Raji (cell line): ENCODE results near the gene HEATR5B.

Source experiments
- POLR2A ChIP-seq: IDR thresholded peaks from 2 replicates; pipeline ENCODE4 v1.6.1; 2011; ENCODE audit warnings: low read depth, low read length, control low read depth; ENCODE audit not compliant: insufficient read depth

The HEATR5B gene

GRCh38 chr2:37020212-37020886, 63.8 kb downstream of the HEATR5B start:
- TF ChIP-seq POLR2A: no peak

GRCh38 chr2:37013315-37013641, 70.9 kb downstream of the HEATR5B start:
- TF ChIP-seq POLR2A: no peak

GRCh38 chr2:37011130-37011529, 73.0 kb downstream of the HEATR5B start:
- TF ChIP-seq POLR2A: no peak

- TF ChIP-seq POLR2A: no peak
Observed at GRCh38 chr2:37005118-37005868, 78.9 kb downstream of the HEATR5B start.

- TF ChIP-seq POLR2A: no peak
Observed at GRCh38 chr2:37000988-37001556, 83.1 kb downstream of the HEATR5B start.

- TF ChIP-seq POLR2A: no peak
Observed at GRCh38 chr2:37000318-37000717, 83.9 kb downstream of the HEATR5B start.

GRCh38 chr2:36993841-36994620, 90.1 kb downstream of the HEATR5B start:
- no peak for TF ChIP-seq POLR2A

GRCh38 chr2:36988008-36988407, 96.2 kb downstream of the HEATR5B start:
- TF ChIP-seq POLR2A: no peak

- no peak for TF ChIP-seq POLR2A
Observed at GRCh38 chr2:36982467-36982866, 101.7 kb downstream of the HEATR5B start.

- no peak for TF ChIP-seq POLR2A
Observed at GRCh38 chr2:36981911-36982310, 102.3 kb downstream of the HEATR5B start.

- no peak for TF ChIP-seq POLR2A
Observed at GRCh38 chr2:36976065-36976464, 108.1 kb downstream of the HEATR5B start.

- no peak for TF ChIP-seq POLR2A
Observed at GRCh38 chr2:36975306-36975705, 108.9 kb downstream of the HEATR5B start.

- no peak for TF ChIP-seq POLR2A
Observed at GRCh38 chr2:36973320-36973719, 110.9 kb downstream of the HEATR5B start.

GRCh38 chr2:36971990-36972389, 112.2 kb downstream of the HEATR5B start:
- TF ChIP-seq POLR2A: no peak

GRCh38 chr2:36967236-36967876, 116.8 kb downstream of the HEATR5B start:
- TF ChIP-seq POLR2A: no peak
